ENCODE data around the gene DNAJC18. TPM values are rescaled to one million over a fixed set of nuclear protein-coding genes. Genes with fewer than 3 reads are reported as not detected.

The DNAJC18 gene
- total and polyA plus RNA-seq, 12 donors, result 4.9 to 16.2 (median 8.8) TPM

- Histone ChIP-seq H3K27me3 (no peaks in the 10 kb centered on the region), H3K27ac (peak overlapping the region in 1 of 5 donors; percentile 58), H3K4me1 (replicated peaks in 1 of 2) (peaks cover 3 to 21% of the 10 kb centered on the region in 2 donors), H3K9me3 (replicated peaks in 1 of 3) (no peaks in the 10 kb centered on the region), H3K4me3 (no peak overlapping the region), H3K36me3 (replicated peaks in 1 of 2) (peaks cover 0 to 49% of the 10 kb centered on the region in 2 donors)
- intact Hi-C loops (cut with DNase I), result no loop called here
- TF ChIP-seq CTCF (IDR thresholded peaks at IDR 0.05) (no peak), POLR2A (IDR thresholded peaks at IDR 0.05) (no peak)
- 84 to 88% (median 87%) methylated on average over 2 of the region's 2 CpGs for WGBS, 4 donors
- peak in 1 of 7 donors; percentile 44 for DNase-seq
These were observed 75.4 kb downstream of the DNAJC18 start for GRCh38 chr5:139363937-139364336.

DNA sequence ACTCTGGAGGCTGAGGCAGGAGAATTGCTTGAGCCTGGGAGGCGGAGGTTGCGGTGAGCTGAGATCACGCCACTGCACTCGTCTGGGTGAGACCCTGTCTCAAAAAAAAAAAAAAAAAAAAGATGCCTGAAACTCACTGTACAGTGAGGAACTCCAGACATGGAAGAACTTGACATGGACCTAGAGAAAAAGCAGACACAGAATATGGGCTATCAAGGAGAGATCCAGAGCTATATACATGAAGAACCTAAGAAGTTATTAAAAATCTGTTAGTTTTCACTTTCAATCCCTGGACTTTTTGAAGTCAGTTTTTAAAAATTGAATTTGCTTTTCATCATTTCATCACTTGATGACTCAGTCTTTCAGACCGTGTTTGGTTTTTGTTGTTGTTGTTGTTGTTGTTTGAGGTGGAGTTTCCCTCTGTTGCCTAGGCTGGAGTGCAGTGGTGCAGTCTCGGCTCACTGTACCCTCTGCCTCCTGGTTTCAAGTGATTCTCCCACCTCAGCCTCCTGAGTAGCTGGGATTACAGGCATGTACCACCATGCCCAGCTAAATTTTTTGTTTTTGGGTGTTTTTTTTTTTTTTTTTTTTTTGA is 77.4 kb downstream of the DNAJC18 start:
- Histone ChIP-seq H3K27me3 (no peaks in the 10 kb centered on the region), H3K4me3 (no peak overlapping the region), H3K9me3 (replicated peaks in 1 of 3) (no peaks in the 10 kb centered on the region), H3K27ac (peak overlapping the region in 1 of 5 donors; percentile 33), H3K4me1 (replicated peaks in 1 of 2) (peaks cover 9 to 41% of the 10 kb centered on the region in 2 donors), H3K36me3 (replicated peaks in 1 of 2) (peaks cover 0 to 29% of the 10 kb centered on the region in 2 donors)
- intact Hi-C loops (cut with DNase I), result no loop called here
- 77 to 84% (median 81%) methylated on average over 6 of the region's 6 CpGs for WGBS, 4 donors
- TF ChIP-seq CTCF (IDR thresholded peaks at IDR 0.05), result no peak
- no peak for TF ChIP-seq POLR2A (IDR thresholded peaks at IDR 0.05)
- DNase-seq, result peak in 3 of 7 donors; percentile 6 to 30 (median 8)

GRCh38 chr5:139360384-139360783 is 78.9 kb downstream of the DNAJC18 start:
- intact Hi-C loops (cut with DNase I), result no loop called here
- H3K27me3 ChIP-seq, result no peaks in the 10 kb centered on the region
- peak in 2 of 7 donors; percentile 5 to 33 for DNase-seq
- WGBS, 4 donors, result 94 to 99% (median 97%) methylated on average over 4 of the region's 4 CpGs
- H3K4me1 ChIP-seq (replicated peaks in 1 of 2), result peaks cover 9 to 41% of the 10 kb centered on the region in 2 donors
- H3K36me3 ChIP-seq (replicated peaks in 1 of 2), result peaks cover 0 to 18% of the 10 kb centered on the region in 2 donors
- H3K27ac ChIP-seq, result no peak overlapping the region
- no peaks in the 10 kb centered on the region for H3K9me3 ChIP-seq (replicated peaks in 1 of 3)
- H3K4me3 ChIP-seq, result no peak overlapping the region
- TF ChIP-seq POLR2A (IDR thresholded peaks at IDR 0.05) (no peak), CTCF (IDR thresholded peaks at IDR 0.05) (no peak)

Small RNA genes within 50 kb of the gene (small RNA-seq; reads per million reads assigned to genes)
- gene RNU5B-4P, result 0 reads per million in 2 donors

Other genes starting within 250 kb of the DNAJC18 start
- 100 to 1,000 TPM in 7 of 9 donors, 10 to 100 TPM in 2; 81.9 to 171 (median 130) TPM for gene SIL1, start 241.2 kb downstream of the DNAJC18 start, total RNA-seq
- gene SIL1, start 241.2 kb downstream of the DNAJC18 start, polyA plus RNA-seq, result 100 to 1,000 TPM; 143 to 313 (median 213) TPM
- 100 to 1,000 TPM; 145 to 324 (median 190) TPM for gene MATR3, start 145.8 kb downstream of the DNAJC18 start, total RNA-seq
- 100 to 1,000 TPM in 2 of 3 donors, 10 to 100 TPM in 1; 99.4 to 321 (median 123) TPM for gene MATR3, start 145.8 kb downstream of the DNAJC18 start, polyA plus RNA-seq
- gene PAIP2, start 97.7 kb downstream of the DNAJC18 start, total RNA-seq, result 100 to 1,000 TPM; 127 to 198 (median 148) TPM
- gene PAIP2, start 97.7 kb downstream of the DNAJC18 start, polyA plus RNA-seq, result 100 to 1,000 TPM in 1 of 3 donors, 10 to 100 TPM in 2; 75.7 to 318 (median 82.0) TPM
- under 1 TPM in 4 of 9 donors, not detected in 5; 0.06 to 0.46 (median 0.14) TPM for gene SLC23A1, start 56.2 kb downstream of the DNAJC18 start, total RNA-seq
- gene SLC23A1, start 56.2 kb downstream of the DNAJC18 start, polyA plus RNA-seq, result not detected
- 1 to 10 TPM in 2 of 9 donors, under 1 TPM in 4, not detected in 3; 0.35 to 1.7 (median 0.89) TPM for gene MZB1, start 49.6 kb downstream of the DNAJC18 start, total RNA-seq
- 1 to 10 TPM in 2 of 3 donors, under 1 TPM in 1; 0.57 to 7.7 (median 4.3) TPM for gene MZB1, start 49.6 kb downstream of the DNAJC18 start, polyA plus RNA-seq
- gene PROB1, start 44.4 kb downstream of the DNAJC18 start, total RNA-seq, result 10 to 100 TPM in 4 of 9 donors, 1 to 10 TPM in 5; 4.7 to 24.4 (median 9.8) TPM
- gene PROB1, start 44.4 kb downstream of the DNAJC18 start, polyA plus RNA-seq, result 1 to 10 TPM; 3.1 to 4.2 (median 4.0) TPM
- 100 to 1,000 TPM in 1 of 9 donors, 10 to 100 TPM in 4, 1 to 10 TPM in 4; 4.6 to 124 (median 10.0) TPM for gene SPATA24, start 35.4 kb downstream of the DNAJC18 start, total RNA-seq
- gene SPATA24, start 35.4 kb downstream of the DNAJC18 start, polyA plus RNA-seq, result 10 to 100 TPM in 2 of 3 donors, 1 to 10 TPM in 1; 9.6 to 21.5 (median 11.7) TPM
- gene ECSCR, start 23.2 kb upstream of the DNAJC18 start, total RNA-seq, result 10 to 100 TPM in 7 of 9 donors, 1 to 10 TPM in 2; 4.6 to 16.2 (median 10.8) TPM
- gene ECSCR, start 23.2 kb upstream of the DNAJC18 start, polyA plus RNA-seq, result 10 to 100 TPM in 2 of 3 donors, 1 to 10 TPM in 1; 9.8 to 24.8 (median 18.4) TPM
- gene SMIM33, start 31.5 kb upstream of the DNAJC18 start, total RNA-seq, result not detected
- gene SMIM33, start 31.5 kb upstream of the DNAJC18 start, polyA plus RNA-seq, result not detected
- 10 to 100 TPM; 10.9 to 63.9 (median 38.8) TPM for gene STING1, start 43.2 kb upstream of the DNAJC18 start, total RNA-seq
- 10 to 100 TPM; 21.2 to 33.5 (median 28.2) TPM for gene STING1, start 43.2 kb upstream of the DNAJC18 start, polyA plus RNA-seq
- 100 to 1,000 TPM in 3 of 9 donors, 10 to 100 TPM in 6; 73.3 to 149 (median 86.3) TPM for gene UBE2D2, start 121.8 kb upstream of the DNAJC18 start, total RNA-seq
- 100 to 1,000 TPM in 1 of 3 donors, 10 to 100 TPM in 2; 43.5 to 189 (median 53.6) TPM for gene UBE2D2, start 121.8 kb upstream of the DNAJC18 start, polyA plus RNA-seq
- gene CXXC5, start 208.8 kb upstream of the DNAJC18 start, total RNA-seq, result 10 to 100 TPM; 16.2 to 79.3 (median 37.0) TPM
- gene CXXC5, start 208.8 kb upstream of the DNAJC18 start, polyA plus RNA-seq, result 10 to 100 TPM; 17.7 to 29.8 (median 27.8) TPM